HTERT RPE-1 (cell line): ENCODE results near the gene RPS14.

Experiments used
- in situ Hi-C: fragments of 300-500 bp; cut with MboI; formaldehyde crosslinking; loops from 4 replicates; pipeline ENCODE4 v1.14.3; 2020; ENCODE audit warnings: low sequenced_read_pairs

The RPS14 gene

GRCh38 chr5:150401376-150402228 is 47.9 kb downstream of the RPS14 start:
- in situ Hi-C loops = no loop called here

- in situ Hi-C loops = no loop called here
Observed at GRCh38 chr5:150401076-150401375, 48.5 kb downstream of the RPS14 start.

DNA sequence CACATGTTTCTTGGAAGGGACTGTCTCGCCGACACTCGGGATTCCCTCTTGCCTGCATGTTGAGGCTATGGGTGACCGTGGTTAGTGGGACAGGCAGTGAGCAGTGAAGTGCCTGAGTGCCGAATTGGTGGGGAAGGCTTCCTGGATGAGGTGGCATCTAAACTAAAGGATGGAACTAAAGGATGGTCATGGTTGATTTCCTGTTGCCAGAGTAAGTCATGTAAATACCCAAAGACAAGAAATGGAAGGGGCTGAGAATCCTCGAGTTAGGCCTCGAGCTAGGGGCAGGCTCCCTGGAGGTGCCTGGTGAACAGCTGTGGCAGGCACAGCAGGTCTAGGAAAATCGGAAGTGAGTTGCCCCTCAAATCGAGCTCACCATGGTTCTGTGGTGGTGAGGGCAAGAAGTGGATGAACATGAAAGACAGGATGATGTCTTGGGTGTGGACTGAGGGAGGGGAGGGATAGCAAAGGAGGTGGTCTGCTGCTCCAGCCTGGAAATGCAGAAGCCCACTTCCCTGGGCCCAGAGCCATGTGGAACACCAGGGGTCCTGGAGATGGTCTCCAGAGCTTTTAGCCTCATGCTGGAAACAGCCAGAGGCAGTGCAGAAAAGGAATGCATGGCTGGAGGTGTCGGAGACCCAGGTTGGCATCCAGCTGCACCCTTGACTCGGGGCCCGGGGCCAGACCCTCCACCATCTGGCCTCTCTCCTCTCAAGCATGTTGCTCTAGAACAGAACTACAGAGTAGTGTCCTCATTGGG is 49.0 kb downstream of the RPS14 start:
- in situ Hi-C loops = no loop called here

GRCh38 chr5:150399524-150400211 is 49.9 kb downstream of the RPS14 start:
- in situ Hi-C loops = no loop called here

GRCh38 chr5:150398722-150399523 is 50.6 kb downstream of the RPS14 start:
- in situ Hi-C loops = no loop called here

DNA sequence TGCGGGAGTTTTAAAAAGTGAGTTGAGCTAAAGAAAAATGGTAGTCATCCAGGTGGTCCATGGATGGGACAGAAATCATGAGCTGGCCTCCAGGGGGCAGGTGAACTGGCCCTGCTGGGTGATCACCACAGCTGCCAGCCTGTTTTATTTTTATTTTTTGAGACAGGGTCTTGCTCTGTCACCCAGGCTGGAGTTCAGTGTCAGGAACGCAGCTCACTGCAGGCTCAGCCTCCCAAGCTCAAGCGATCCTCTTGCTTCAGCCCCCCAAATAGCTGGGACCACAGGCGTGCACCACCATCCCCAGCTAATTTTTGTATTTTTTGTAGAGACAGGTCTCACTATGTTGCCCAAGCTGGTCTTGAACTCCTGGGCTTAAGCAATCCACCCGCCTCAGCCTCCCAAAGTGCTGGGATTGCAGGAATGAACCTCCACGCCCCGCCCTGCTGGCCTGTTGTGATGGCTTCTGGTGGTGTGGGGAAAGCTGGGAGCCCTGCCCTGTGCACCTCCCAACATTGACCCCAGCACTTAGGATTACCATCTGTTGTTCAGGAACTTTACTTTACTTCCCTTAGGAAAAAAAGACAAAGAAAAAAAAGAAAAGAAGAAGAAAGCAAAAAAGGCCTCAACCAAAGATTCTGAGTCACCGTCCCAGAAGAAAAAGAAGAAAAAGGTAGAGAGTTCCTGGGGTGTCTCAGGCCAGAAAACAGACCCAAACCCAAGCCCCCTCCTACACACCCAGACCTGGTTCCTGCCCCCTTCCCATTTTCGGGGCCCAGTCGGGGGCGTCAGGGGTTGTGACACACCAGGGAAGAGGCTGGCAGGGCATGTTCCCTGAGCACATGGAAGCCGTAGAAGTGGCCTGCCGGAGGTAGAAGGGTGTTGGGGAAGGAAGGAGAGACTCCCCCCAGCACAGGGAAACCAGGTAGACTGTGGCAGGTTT is 51.5 kb downstream of the RPS14 start:
- in situ Hi-C loops = no loop called here

DNA sequence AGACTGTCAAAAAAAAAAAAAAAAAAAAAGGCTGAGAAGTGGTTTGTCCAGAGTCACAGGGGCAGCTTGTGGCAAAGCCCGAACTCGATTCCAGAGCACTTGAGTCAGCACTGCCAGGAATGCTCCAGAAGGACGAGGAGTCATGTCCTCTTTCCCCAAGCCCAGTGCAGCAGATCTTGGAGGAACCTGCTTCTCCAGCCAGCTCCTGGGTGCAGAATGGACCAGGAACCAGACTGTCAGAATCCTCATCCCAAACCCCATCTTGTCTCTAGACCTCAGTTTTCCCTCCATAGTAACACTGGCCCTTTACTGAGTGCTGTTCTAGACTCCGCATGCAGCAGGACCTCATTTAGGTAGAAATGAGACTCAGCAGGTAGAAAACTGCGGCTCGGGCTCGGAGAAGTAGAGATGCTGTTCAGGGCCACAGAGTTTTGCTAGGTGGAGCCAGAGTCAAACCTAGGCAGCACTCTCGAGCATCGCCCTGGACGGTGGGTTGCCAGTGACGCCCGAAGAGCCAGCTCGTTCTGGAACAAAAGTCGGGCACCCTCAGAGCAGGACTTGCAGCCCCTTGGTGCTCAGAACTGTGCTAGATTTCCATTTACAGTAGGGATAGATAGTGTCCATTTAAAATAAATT is 52.3 kb downstream of the RPS14 start:
- in situ Hi-C loops = no loop called here

DNA sequence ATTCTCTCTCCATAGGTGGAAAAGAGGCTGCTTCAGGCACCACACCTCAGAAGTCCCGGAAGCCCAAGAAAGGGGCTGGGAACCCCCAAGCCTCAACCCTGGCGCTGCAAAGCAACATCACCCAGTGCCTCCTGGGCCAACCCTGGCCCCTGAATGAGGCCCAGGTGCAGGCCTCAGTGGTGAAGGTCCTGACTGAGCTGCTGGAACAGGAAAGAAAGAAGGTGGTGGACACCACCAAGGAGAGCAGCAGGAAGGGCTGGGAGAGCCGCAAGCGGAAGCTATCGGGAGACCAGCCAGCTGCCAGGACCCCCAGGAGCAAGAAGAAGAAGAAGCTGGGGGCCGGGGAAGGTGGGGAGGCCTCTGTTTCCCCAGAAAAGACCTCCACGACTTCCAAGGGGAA is 53.3 kb downstream of the RPS14 start:
- in situ Hi-C loops = no loop called here

- in situ Hi-C loops = no loop called here
Observed at GRCh38 chr5:150395688-150395975, 53.9 kb downstream of the RPS14 start.

DNA sequence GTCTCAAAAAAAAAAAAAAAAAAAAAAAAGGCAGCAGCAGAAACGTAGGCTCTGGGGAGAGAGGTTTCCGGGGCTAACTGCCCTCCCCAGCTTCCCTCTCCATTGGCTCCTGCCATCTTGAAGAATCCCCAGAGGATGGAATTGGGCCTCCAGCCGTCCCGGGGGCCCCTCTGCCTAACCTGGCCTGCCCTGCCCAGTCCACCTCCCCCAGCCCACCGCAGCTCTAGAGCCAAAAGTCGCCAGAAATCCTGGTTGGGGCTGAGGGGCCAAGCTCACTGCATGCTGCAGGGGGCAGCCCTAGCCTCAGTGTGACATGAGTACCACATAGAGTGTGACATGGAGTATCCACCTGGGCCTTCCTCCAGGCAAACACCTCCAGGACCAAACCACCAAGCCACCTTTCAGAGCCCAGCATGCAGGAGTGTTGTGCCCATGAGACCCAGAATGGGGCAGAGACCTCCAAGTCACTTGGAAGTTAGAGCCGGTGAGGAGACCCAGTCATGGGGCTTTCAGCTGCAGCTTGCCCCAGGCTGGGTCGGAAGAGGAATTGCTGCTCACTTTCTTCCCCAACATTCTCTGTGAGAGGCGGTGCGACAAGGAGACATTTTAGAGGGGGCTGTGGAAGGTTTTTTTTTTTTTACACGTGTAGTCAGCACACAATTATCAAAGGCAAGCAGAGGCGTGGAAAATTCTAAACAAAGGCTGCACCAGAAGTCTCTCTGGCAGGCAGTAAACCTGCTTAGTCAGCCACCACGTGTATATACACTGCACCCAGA is 54.4 kb downstream of the RPS14 start:
- in situ Hi-C loops = no loop called here

- in situ Hi-C loops = no loop called here
Observed at GRCh38 chr5:150394131-150394530, 55.4 kb downstream of the RPS14 start.

DNA sequence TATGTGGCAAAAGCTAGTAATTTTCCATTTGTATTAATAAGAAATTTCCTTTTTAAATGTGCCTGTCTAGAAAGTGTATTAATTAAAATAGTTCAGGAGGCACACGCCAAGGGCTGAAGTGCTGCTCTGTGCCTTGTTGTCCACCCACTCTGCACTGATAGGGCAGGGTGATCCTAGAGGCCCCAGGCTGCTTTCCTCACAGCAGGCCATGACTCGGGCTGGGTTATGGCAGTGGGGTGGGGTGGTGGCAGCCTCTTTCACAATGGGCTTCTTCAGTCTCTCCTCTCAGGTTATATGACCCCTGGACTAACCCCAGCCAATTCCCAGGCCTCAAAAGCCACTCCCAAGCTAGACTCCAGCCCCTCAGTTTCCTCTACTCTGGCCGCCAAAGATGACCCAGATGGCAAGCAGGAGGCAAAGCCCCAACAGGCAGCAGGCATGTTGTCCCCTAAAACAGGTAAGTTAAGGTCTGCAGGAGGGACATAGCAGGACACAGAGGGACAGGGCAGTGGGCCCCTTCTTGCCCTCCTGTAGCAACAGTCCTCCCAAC is 56.4 kb downstream of the RPS14 start:
- in situ Hi-C loops = no loop called here

- in situ Hi-C loops = no loop called here
Observed at GRCh38 chr5:150392680-150393079, 56.9 kb downstream of the RPS14 start.
